GM12891 (cell line): ENCODE results near the gene CRTAP.

Experiments used
- POLR2A ChIP-seq: IDR thresholded peaks from 2 replicates; pipeline ENCODE4 v1.6.1; 2011; ENCODE audit warnings: low read depth, low read length, control low read depth
- POLR2AphosphoS5 ChIP-seq: IDR thresholded peaks from 2 replicates; pipeline ENCODE4 v1.6.1; 2011; ENCODE audit warnings: low read depth, low read length, control low read depth

- TF ChIP-seq POLR2A, result no peak
- no peak for TF ChIP-seq POLR2AphosphoS5
Measured at GRCh38 chr3:33145901-33146580, 32.2 kb downstream of the CRTAP start.
